ES-I3 (cell line): ENCODE measurements around the gene ADAMTS6.

ENCODE experiments used
- H3K36me3 ChIP-seq: 2 replicates; pipeline ENCODE4 v1.6.1; 2013; ENCODE audit warnings: mild to moderate bottlenecking, low read length, control low read depth, moderate library complexity; ENCODE audit not compliant: insufficient read depth
- H3K4me1 ChIP-seq: 2 replicates; pipeline ENCODE4 v1.6.1; 2013; ENCODE audit warnings: mild to moderate bottlenecking, control low read depth, low read length; ENCODE audit not compliant: insufficient read depth
- H3K9ac ChIP-seq: 2 replicates; pipeline ENCODE4 v1.6.1; 2013; ENCODE audit warnings: low read depth, mild to moderate bottlenecking, low read length, moderate library complexity
- H3K9me3 ChIP-seq: 2 replicates; pipeline ENCODE4 v1.6.1; 2013; ENCODE audit warnings: mild to moderate bottlenecking, low read length, moderate library complexity; ENCODE audit not compliant: control insufficient read depth, insufficient read depth

The ADAMTS6 gene

DNA sequence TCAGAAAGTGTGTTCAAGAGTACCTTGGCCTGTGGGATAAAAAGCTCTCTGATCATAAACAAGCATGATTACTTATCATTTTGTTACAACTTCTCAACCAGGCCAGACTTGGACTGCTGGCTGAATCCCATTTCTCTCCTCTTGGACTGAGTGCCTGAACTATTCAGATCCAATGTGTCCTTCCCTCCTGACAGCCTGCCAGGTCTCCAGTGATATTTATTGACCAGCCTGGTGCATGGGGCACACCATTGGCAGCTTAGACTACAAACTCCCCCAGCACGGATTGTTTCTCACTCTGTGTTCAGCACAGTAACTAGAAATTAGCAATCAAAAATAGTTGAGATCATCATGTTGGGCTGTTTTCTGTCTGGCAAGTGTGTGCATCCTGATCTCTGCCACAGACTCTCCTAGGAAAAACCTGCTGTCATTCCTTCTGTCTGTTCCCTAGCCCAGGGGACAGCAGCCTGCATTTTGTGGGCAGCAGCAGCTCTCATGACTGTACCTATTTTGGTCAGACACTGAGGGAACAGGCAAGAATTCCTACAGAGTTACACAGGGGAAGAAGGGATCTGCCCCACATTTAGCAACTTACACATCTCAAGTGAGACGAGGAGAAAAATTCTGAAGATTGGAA lies 348.1 kb downstream of the ADAMTS6 start:
- Histone ChIP-seq H3K9ac (no peak overlapping the region), H3K9me3 (no peaks in the 10 kb centered on the region), H3K4me1 (no peaks in the 10 kb centered on the region), H3K36me3 (no peaks in the 10 kb centered on the region)

DNA sequence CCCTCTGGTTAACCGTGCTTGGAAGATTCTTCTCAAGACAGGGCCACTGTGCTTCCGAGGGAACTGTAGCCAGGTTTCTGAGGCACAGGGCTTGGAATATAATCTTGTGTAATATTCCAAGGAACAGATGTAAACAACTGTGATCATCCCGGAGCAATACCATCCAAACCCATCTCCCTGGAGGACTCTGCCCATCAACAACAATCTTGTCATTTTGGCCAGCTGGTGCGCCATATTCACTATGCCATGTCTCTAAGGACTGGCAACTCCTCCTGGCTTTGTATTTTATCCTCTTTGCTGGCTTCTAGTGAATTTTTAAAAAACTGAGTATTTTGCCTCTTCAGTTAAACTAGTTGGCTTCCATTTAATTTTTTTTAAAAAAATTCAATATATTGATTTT lies 349.3 kb downstream of the ADAMTS6 start:
- no peaks in the 10 kb centered on the region for H3K36me3 ChIP-seq
- no peaks in the 10 kb centered on the region for H3K9me3 ChIP-seq
- no peak overlapping the region for H3K9ac ChIP-seq
- peaks cover 4% of the 10 kb centered on the region; the same call in 1 of the 2 replicates for H3K4me1 ChIP-seq

DNA sequence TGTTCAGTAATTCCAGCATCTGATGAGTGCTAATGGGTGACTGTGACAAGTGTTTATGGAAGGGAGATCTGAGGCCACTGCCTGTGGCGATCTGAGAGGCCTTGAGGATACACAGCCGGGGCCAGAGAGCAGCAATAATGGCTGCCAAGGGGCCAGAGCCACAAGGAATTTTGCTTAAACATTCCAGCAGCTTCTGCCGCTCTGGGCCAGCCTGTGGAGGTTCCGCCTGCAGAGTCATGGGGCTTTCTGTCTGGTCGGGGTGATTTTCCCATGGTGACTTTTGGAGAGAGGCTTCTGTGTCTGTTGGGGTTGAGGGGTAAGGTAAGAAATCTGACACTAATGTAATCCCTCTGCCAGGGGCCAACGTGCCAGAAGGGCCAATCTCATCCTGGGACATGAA lies 353.5 kb downstream of the ADAMTS6 start:
- H3K36me3 ChIP-seq: no peaks in the 10 kb centered on the region
- H3K4me1 ChIP-seq: peaks cover 14% of the 10 kb centered on the region
- no peaks in the 10 kb centered on the region for H3K9me3 ChIP-seq
- no peak overlapping the region for H3K9ac ChIP-seq

DNA sequence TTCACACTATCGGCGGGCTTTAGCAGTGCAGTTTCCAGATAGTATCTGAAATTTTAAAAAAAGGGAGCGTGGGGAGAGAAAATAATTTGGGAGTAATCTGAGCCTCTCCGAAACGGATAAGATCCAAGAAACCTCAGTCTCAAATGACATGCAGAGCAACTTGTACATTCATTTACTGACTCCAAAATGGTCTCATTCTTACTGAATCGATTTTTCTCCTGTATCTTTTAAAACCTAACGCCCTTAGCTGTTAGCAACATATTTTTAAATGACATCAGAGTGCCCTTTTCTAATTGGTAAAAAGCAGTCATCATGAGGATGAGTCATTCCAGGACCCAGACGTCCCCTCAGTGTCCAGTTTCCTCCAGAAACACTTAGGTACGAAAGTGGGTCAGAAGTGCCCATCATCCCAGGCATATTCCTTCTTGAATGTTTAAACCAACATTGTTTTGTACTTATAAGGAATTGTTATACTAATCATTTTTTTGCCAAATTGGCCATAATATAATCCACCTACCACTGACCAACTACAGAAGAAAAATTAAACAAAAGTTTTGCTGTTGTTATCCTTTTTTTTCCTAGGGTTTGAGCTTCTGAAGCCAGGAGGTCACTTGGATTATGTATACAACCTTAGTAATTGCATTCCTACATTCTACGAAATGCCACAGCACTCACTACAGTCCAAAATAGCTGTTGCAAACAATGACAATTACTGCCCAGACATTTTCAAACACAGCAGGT lies 354.4 kb downstream of the ADAMTS6 start:
- no peak overlapping the region for H3K9ac ChIP-seq
- H3K36me3 ChIP-seq: no peaks in the 10 kb centered on the region
- peaks cover 14% of the 10 kb centered on the region for H3K4me1 ChIP-seq
- no peaks in the 10 kb centered on the region for H3K9me3 ChIP-seq

DNA sequence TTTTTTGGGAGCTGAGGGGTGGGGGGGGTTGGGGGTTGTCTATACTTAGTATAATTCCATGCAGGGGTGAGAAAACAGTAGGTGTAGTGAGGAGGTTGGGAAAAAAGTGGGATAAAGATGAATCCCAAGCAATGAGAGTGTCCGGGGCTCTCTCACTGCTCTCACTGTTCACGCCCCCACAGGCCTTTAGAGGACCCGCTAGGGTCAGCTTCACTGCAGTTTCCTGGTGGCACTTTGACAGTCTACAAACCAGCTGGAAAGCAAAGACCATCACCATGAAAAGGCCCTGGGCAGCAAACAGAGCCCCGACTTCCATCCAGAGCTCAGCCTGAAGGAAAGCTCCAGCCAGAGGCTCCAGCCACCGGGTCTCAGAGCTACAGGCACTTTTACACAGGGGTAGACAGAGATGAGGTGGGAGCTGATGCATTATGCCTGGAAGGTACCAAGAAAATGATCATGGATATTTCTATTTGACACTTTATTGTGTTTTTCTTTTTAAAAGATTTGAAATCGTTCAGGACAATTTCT lies 355.1 kb downstream of the ADAMTS6 start:
- no peak overlapping the region for H3K9ac ChIP-seq
- no peaks in the 10 kb centered on the region for H3K36me3 ChIP-seq
- H3K4me1 ChIP-seq: peaks cover 14% of the 10 kb centered on the region
- no peaks in the 10 kb centered on the region for H3K9me3 ChIP-seq

DNA sequence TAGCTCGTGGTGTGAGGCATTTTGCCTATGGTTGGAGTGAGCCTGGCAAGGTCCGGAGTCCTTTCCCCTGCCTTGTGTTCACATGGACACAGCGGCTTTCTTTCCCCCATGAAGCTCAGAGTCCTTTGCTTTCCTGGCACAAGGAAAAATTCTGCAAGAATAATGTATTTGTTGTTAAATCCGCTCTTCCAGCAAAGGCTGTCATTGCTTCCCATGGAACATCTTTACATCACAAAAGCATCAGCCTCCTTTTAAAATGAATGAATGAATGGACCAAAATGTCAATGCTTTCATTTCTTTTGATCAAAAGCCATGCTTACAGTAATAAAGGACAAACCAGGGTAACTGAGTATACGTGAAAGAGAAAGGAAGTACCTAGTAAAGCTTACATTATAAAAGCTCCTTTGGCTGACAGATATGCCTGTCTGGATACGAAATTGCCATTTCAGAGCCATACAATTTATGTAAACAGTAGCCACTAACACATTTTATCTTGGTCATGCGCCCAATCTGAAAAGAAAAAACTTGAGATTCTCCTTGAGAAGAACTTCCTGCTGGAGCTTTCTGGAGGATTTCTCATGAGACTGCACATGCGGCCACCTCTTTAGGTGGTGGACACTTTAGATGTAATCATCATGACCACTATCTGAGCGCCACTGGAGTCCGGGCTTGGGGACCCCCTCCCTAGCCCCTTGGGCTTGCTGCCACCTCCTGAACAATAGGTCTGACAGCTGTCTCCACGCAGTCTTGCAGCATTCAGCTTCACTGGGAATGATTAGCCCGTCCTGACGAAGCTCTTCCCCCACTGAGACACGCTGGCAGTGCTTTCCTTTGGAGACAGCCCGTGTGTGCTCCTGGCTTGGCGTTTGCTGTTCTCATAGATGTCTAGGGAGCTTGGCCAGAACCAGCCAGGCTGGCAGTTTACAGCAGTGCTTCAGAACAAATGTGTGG lies 355.9 kb downstream of the ADAMTS6 start:
- Histone ChIP-seq H3K9me3 (no peaks in the 10 kb centered on the region), H3K36me3 (no peaks in the 10 kb centered on the region), H3K9ac (no peak overlapping the region), H3K4me1 (peaks cover 14% of the 10 kb centered on the region)

DNA sequence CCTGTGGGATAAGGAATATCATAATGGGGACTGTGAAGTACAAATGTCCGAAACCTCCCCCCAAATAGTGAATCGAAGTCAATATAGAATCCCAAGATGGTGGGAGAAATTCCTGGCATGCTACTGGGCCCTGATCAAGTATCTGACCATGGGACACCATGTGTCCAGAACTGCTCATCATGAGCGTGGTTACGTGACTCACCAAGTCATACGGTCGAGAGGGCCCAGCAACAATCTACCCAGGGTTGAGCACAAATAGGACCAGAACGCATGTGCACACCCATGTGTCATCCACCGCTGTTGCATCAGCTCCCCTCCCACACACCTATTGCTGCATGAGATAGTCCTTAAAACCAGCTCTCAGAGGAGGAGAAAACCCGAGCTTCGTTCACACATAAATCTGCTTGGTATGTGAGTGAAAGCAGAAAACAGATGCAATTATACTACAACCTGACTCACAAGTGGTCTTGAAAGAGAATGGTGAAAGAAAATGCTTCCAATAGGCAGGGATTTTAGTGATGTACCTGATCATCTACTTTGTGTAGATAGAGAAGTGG lies 359.8 kb downstream of the ADAMTS6 start:
- Histone ChIP-seq H3K9me3 (no peaks in the 10 kb centered on the region; the same call in 1 of the 2 replicates), H3K4me1 (peaks cover 8% of the 10 kb centered on the region), H3K9ac (no peak overlapping the region), H3K36me3 (no peaks in the 10 kb centered on the region)

DNA sequence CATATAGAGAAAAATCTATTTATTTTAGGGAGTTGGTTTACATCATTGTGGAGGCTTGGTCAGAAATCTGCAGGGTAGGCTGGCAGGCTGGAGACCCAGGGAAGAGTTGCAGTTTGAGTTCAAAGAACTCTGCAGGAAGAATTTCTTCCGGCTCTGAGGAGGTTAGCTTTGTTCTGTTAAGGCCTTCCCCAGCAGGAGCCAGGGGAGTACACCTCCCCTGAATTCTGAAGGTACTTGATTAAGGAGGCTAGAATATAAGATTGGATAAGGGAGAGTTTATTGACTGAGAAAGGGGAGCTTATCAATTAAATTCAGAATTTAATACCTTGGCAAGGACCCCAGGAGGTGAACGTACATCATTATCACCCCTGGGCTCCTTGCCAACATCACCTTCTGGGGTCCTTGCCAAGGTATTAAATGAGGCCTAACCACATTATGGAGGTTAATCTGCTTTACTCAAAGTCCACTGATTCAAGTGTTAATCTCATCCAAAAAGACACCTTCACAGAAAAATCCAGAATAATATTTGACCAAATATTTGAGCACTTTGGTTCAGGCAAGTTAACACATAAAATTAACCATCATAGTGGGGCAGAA lies 361.3 kb downstream of the ADAMTS6 start:
- Histone ChIP-seq H3K4me1 (no peaks in the 10 kb centered on the region), H3K9ac (no peak overlapping the region), H3K36me3 (no peaks in the 10 kb centered on the region), H3K9me3 (peaks cover 2% of the 10 kb centered on the region; the same call in 1 of the 2 replicates)

DNA sequence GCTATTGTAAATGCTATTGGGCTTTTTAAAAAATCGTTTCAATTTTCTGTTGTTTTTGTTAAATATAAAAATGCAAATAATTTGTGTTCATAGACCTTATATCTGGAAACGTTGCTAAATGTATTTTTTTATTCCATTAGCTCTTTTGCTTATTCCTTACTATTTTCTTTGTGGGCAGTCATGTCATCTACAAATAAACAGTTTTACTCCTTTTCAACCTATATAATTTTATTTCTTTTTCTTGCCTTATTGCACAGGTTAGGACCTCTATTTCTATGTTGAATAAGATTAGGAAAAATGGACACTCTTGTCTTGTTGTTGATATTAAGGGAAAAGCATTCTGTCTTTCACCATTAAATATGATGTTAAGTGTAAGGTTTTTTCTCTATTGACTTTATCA lies 364.2 kb downstream of the ADAMTS6 start:
- H3K9me3 ChIP-seq: peaks cover 2% of the 10 kb centered on the region; the same call in 1 of the 2 replicates
- H3K36me3 ChIP-seq: no peaks in the 10 kb centered on the region
- H3K4me1 ChIP-seq: no peaks in the 10 kb centered on the region
- no peak overlapping the region for H3K9ac ChIP-seq

DNA sequence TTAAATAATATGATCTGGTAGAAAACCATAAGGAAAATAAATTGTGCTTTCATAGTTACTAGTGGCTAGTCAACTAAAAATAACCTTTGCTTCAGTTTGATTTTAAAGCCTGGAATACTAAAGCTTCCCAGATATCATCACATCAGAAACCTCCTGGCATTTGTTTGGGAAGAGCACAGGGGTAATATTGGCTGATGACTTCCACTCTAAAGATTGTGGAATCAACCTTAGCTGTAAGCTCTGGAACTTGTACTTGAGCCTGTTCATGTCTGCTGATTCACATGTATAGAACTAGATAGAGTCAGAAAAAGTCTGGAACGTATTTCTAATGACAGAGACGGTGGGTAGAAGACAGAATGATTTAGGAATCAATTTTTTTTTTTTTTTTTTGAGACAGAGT lies 367.9 kb downstream of the ADAMTS6 start:
- Histone ChIP-seq H3K9ac (no peak overlapping the region), H3K4me1 (no peaks in the 10 kb centered on the region), H3K9me3 (peaks cover 2% of the 10 kb centered on the region; the same call in 1 of the 2 replicates), H3K36me3 (no peaks in the 10 kb centered on the region)

DNA sequence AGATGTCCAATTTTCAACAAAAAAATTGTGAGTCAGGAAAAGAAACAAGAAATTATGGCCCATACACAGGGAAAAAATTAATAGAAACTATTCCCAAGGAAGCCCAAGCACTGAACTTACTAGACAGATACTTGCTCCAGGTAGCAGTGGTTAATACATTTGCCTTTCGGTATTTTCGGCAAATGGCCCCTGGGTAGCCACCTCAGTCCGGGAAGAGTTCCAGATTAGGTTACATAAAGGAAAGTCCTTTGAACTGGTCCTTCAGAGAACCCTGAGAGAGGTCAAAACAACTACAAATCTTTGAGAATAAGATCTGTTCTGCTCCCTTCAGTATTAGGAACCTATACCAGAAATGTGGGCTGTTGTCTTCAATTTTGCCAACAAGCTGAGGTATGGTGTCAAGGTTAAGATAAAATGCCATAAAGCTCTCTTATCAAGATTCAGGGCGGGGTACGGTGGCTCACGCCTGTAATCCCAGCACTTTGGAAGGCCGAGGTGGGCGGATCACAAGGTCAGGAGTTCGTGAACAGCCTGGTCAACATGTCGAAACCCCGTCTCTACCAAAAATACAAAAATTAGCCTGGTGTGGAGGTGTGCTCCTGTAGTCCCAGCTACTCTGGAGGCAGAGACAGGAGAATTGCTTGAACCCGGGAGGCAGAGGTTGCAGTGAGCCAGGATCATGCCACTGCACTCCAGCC lies 369.6 kb downstream of the ADAMTS6 start:
- H3K4me1 ChIP-seq: no peaks in the 10 kb centered on the region
- peaks cover 2% of the 10 kb centered on the region; the same call in 1 of the 2 replicates for H3K9me3 ChIP-seq
- no peak overlapping the region for H3K9ac ChIP-seq
- no peaks in the 10 kb centered on the region for H3K36me3 ChIP-seq

DNA sequence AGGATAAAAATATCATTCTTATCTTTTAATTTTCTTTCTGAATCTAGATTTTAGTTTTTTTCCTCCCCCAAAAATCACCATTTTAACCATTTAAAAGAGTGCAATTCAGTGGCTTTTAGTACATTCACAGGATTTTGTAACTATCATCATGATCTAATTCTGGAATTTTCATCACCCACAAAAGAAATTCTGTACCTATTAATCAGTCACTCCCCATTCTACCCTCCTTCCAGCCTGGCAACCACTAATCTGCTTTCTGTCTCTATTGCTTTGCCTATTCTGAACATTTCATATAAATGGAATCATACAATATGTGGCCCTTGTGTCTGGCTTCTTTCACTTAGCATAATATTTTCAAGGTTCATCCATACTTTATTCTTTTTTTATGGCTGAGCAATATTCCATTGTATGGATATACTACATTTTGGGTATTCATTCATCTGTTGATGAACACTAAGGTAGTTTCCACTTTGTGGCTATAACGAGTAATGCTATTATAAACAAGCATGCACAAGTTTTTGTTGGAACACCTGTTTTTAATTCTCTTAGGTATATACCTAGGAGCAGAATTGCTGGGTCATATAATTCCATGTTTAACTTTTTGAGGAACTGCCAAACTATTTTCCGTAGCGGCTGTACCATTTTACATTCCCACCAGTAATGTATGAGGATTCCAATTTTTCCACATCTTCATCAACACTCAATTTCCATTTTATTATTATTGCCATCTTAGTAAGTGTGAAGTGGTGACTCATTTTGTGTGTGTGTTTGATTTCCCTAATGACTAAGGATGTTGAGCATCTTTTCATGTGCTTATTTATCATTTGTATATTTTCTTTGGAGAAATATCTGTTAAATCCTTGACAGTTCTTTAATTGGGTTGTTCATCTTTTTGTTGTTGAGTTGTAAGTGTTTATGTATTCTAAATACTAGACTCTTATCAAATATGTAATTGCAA lies 372.7 kb downstream of the ADAMTS6 start:
- Histone ChIP-seq H3K9me3 (no peaks in the 10 kb centered on the region), H3K36me3 (no peaks in the 10 kb centered on the region), H3K9ac (no peak overlapping the region), H3K4me1 (peaks cover 2% of the 10 kb centered on the region; the same call in 1 of the 2 replicates)
